KOPT-K1 (cell line): ENCODE measurements around the gene S100A14.
"Not testable (repeated sequence)": the region's sequence is repeated elsewhere in the genome, so short reads cannot be mapped to it uniquely, and the experiment has no call there.

Experiments
- H3K27ac ChIP-seq: fragments of 200-600 bp; sonication (generic); 2 replicates; pipeline ENCODE4 v1.5.1; 2016; ENCODE audit warnings: antibody characterized with exemption, mild to moderate bottlenecking, low read depth, low read length; ENCODE audit not compliant: poor library complexity, severe bottlenecking
- H3K36me3 ChIP-seq: fragments of 200-600 bp; sonication (generic); 2 replicates; pipeline ENCODE4 v1.5.1; 2017; ENCODE audit warnings: antibody characterized with exemption, mild to moderate bottlenecking, low read length, moderate library complexity; ENCODE audit not compliant: insufficient read depth
- H3K9me3 ChIP-seq: fragments of 200-600 bp; sonication (generic); 2 replicates; pipeline ENCODE4 v1.5.1; 2017; ENCODE audit warnings: antibody characterized with exemption, low read length, mild to moderate bottlenecking; ENCODE audit not compliant: insufficient read depth, poor library complexity, severe bottlenecking

S100A14 gene

GRCh38 chr1:153646672-153647345 is 30.7 kb upstream of the S100A14 start:
- H3K36me3 ChIP-seq = peaks cover 63% of the 10 kb centered on the region
- H3K9me3 ChIP-seq = no peaks in the 10 kb centered on the region
- H3K27ac ChIP-seq = no peak overlapping the region

- Histone ChIP-seq H3K27ac (no peak overlapping the region), H3K9me3 (no peaks in the 10 kb centered on the region), H3K36me3 (peaks cover 93% of the 10 kb centered on the region)
These were observed 27.7 kb upstream of the S100A14 start for GRCh38 chr1:153643816-153644215.

GRCh38 chr1:153643100-153643499 is 27.0 kb upstream of the S100A14 start:
- peaks cover 98% of the 10 kb centered on the region for H3K36me3 ChIP-seq
- no peaks in the 10 kb centered on the region for H3K9me3 ChIP-seq
- no peak overlapping the region for H3K27ac ChIP-seq

GRCh38 chr1:153642161-153642560 is 26.0 kb upstream of the S100A14 start:
- Histone ChIP-seq H3K9me3 (no peaks in the 10 kb centered on the region), H3K36me3 (peaks cover 100% of the 10 kb centered on the region)

GRCh38 chr1:153640861-153641260 is 24.7 kb upstream of the S100A14 start:
- H3K27ac ChIP-seq = no peak overlapping the region
- peaks cover 100% of the 10 kb centered on the region for H3K36me3 ChIP-seq
- no peaks in the 10 kb centered on the region for H3K9me3 ChIP-seq

More at GRCh38 chr1:153642161-153642560, 26.0 kb upstream of the S100A14 start:
- no peak overlapping the region for H3K27ac ChIP-seq

- H3K36me3 ChIP-seq = peaks cover 100% of the 10 kb centered on the region
- H3K27ac ChIP-seq = not testable (repeated sequence)
These were observed 24.1 kb upstream of the S100A14 start for GRCh38 chr1:153640213-153640612.

GRCh38 chr1:153639280-153639679 is 23.2 kb upstream of the S100A14 start:
- Histone ChIP-seq H3K9me3 (no peaks in the 10 kb centered on the region), H3K27ac (no peak overlapping the region), H3K36me3 (peaks cover 91% of the 10 kb centered on the region)

More at GRCh38 chr1:153640213-153640612, 24.1 kb upstream of the S100A14 start:
- H3K9me3 ChIP-seq = not testable (repeated sequence)

GRCh38 chr1:153638261-153638660 is 22.1 kb upstream of the S100A14 start:
- no peak overlapping the region for H3K27ac ChIP-seq
- H3K9me3 ChIP-seq = no peaks in the 10 kb centered on the region
- H3K36me3 ChIP-seq = peaks cover 81% of the 10 kb centered on the region

GRCh38 chr1:153636312-153636711 is 20.2 kb upstream of the S100A14 start:
- Histone ChIP-seq H3K36me3 (peaks cover 61% of the 10 kb centered on the region), H3K9me3 (no peaks in the 10 kb centered on the region), H3K27ac (no peak overlapping the region)

- Histone ChIP-seq H3K9me3 (no peaks in the 10 kb centered on the region), H3K27ac (no peak overlapping the region), H3K36me3 (peaks cover 57% of the 10 kb centered on the region)
These were observed 19.7 kb upstream of the S100A14 start for GRCh38 chr1:153635872-153636271.

GRCh38 chr1:153633754-153634665 is 17.9 kb upstream of the S100A14 start, which contains the start of gene CHTOP:
TSS of gene CHTOP (plus strand) at chr1:153634066. CDS start at chr1:153636589, 2,523 bp downstream.
- Histone ChIP-seq H3K9me3 (no peaks in the 10 kb centered on the region), H3K27ac (peak within 1 kb of the TSS; percentile 99), H3K36me3 (peaks cover 38% of the 10 kb centered on the region)

GRCh38 chr1:153633161-153633753 is 17.1 kb upstream of the S100A14 start:
- Histone ChIP-seq H3K27ac (no peak overlapping the region), H3K9me3 (no peaks in the 10 kb centered on the region), H3K36me3 (peaks cover 31% of the 10 kb centered on the region)

- Histone ChIP-seq H3K36me3 (peaks cover 12% of the 10 kb centered on the region), H3K27ac (no peak overlapping the region), H3K9me3 (no peaks in the 10 kb centered on the region)
These were observed 15.2 kb upstream of the S100A14 start for GRCh38 chr1:153631047-153632022.

- H3K27ac ChIP-seq = no peak overlapping the region
- H3K36me3 ChIP-seq = peaks cover 2% of the 10 kb centered on the region; the same call in 1 of the 2 replicates
- no peaks in the 10 kb centered on the region for H3K9me3 ChIP-seq
These were observed 14.3 kb upstream of the S100A14 start for GRCh38 chr1:153630384-153630783.
